H9 (cell line): ENCODE results near the gene TCN2. TPM values are rescaled to one million over a fixed set of nuclear protein-coding genes. Genes with fewer than 3 reads are reported as not detected.

Experiments
- DNase-seq: peaks from one replicate; pipeline ENCODE4 v3.0.0-alpha.2; 2017
- H2AFZ ChIP-seq: one replicate; pipeline ENCODE4 v1.6.1; 2013; ENCODE audit warnings: mild to moderate bottlenecking, low read length, control low read depth, moderate library complexity
- H2AK5ac ChIP-seq: 2 replicates; pipeline ENCODE4 v1.6.1; 2013; ENCODE audit warnings: low read length, control low read depth, mixed read lengths; ENCODE audit not compliant: insufficient read length
- H2BK120ac ChIP-seq: one replicate; pipeline ENCODE4 v1.6.1; 2013; ENCODE audit warnings: low read depth, mild to moderate bottlenecking, low read length, control low read depth, inconsistent platforms; ENCODE audit not compliant: poor library complexity, severe bottlenecking
- H2BK12ac ChIP-seq: 2 replicates; pipeline ENCODE4 v1.6.1; 2013; ENCODE audit warnings: low read length, control low read depth, mixed read lengths, low read depth; ENCODE audit not compliant: insufficient read length
- H2BK15ac ChIP-seq: 2 replicates; pipeline ENCODE4 v1.6.1; 2013; ENCODE audit warnings: low read depth, low read length, control low read depth
- H2BK20ac ChIP-seq: one replicate; pipeline ENCODE4 v1.6.1; 2013; ENCODE audit warnings: low read depth, mild to moderate bottlenecking, low read length, control low read depth, inconsistent platforms; ENCODE audit not compliant: poor library complexity, severe bottlenecking
- H2BK5ac ChIP-seq: 2 replicates; pipeline ENCODE4 v1.6.1; 2013; ENCODE audit warnings: low read length, control low read depth, mixed read lengths; ENCODE audit not compliant: insufficient read length
- H3K14ac ChIP-seq: 2 replicates; pipeline ENCODE4 v1.6.1; 2013; ENCODE audit warnings: low read length, control low read depth; ENCODE audit not compliant: insufficient read depth
- H3K18ac ChIP-seq: 2 replicates; pipeline ENCODE4 v1.6.1; 2013; ENCODE audit warnings: low read depth, mild to moderate bottlenecking, mixed read lengths, low read length, control low read depth; ENCODE audit not compliant: insufficient read length
- H3K23ac ChIP-seq: 2 replicates; pipeline ENCODE4 v1.6.1; 2013; ENCODE audit warnings: low read length, control low read depth, mixed read lengths, low read depth; ENCODE audit not compliant: insufficient read length
- H3K23me2 ChIP-seq: 2 replicates; pipeline ENCODE4 v1.6.1; 2013; ENCODE audit warnings: low read depth, mild to moderate bottlenecking, mixed read lengths, low read length, control low read depth; ENCODE audit not compliant: insufficient read length, poor library complexity, severe bottlenecking
- H3K27ac ChIP-seq: 2 replicates; pipeline ENCODE4 v1.5.1; 2013; ENCODE audit warnings: low read length, control low read depth, mixed read lengths, low read depth; ENCODE audit not compliant: insufficient read length
- H3K27me3 ChIP-seq: 2 replicates; pipeline ENCODE4 v1.6.1; 2013; ENCODE audit warnings: low read length, control low read depth, inconsistent platforms; ENCODE audit not compliant: insufficient read depth
- H3K4ac ChIP-seq: 2 replicates; pipeline ENCODE4 v1.6.1; 2013; ENCODE audit warnings: low read depth, mild to moderate bottlenecking, control low read depth, inconsistent platforms, low read length, moderate library complexity
- H3K4me1 ChIP-seq: 2 replicates; pipeline ENCODE4 v1.6.1; 2013; ENCODE audit warnings: low read length, control low read depth, inconsistent platforms; ENCODE audit not compliant: insufficient read depth
- H3K4me2 ChIP-seq: 2 replicates; pipeline ENCODE4 v1.6.1; 2013; ENCODE audit warnings: low read length, control low read depth, mixed read lengths; ENCODE audit not compliant: insufficient read length, insufficient read depth
- H3K56ac ChIP-seq: 2 replicates; pipeline ENCODE4 v1.6.1; 2013; ENCODE audit warnings: low read depth, mild to moderate bottlenecking, mixed read lengths, low read length, control low read depth; ENCODE audit not compliant: insufficient read length
- H3K79me1 ChIP-seq: 2 replicates; pipeline ENCODE4 v1.6.1; 2013; ENCODE audit warnings: low read depth, mild to moderate bottlenecking, moderate library complexity, low read length, control low read depth, inconsistent platforms; ENCODE audit not compliant: insufficient read depth, poor library complexity, severe bottlenecking
- H3K79me2 ChIP-seq: 2 replicates; pipeline ENCODE4 v1.6.1; 2013; ENCODE audit warnings: low read length, control low read depth, inconsistent platforms; ENCODE audit not compliant: insufficient read depth
- H3K9ac ChIP-seq: 2 replicates; pipeline ENCODE4 v1.6.1; 2013; ENCODE audit warnings: low read length, control low read depth, mixed read lengths; ENCODE audit not compliant: insufficient read length; ENCODE audit errors: extremely low read depth
- H3K9me3 ChIP-seq: one replicate; pipeline ENCODE4 v1.6.1; 2013; ENCODE audit warnings: low read depth, low read length, inconsistent platforms; ENCODE audit not compliant: control insufficient read depth
- H3T11ph ChIP-seq: one replicate; pipeline ENCODE4 v1.6.1; 2013; ENCODE audit warnings: mild to moderate bottlenecking, low read length, control low read depth, inconsistent platforms
- H4K20me1 ChIP-seq: one replicate; pipeline ENCODE4 v1.6.1; 2013; ENCODE audit not compliant: control insufficient read depth, insufficient read length, insufficient read depth
- H4K5ac ChIP-seq: 2 replicates; pipeline ENCODE4 v1.6.1; 2013; ENCODE audit warnings: low read depth, mild to moderate bottlenecking, mixed read lengths, low read length, control low read depth; ENCODE audit not compliant: insufficient read length
- H4K8ac ChIP-seq: replicated peaks from 2 replicates; pipeline ENCODE4 v1.6.1; 2013; ENCODE audit warnings: low read length, control low read depth, mixed read lengths, low read depth; ENCODE audit not compliant: insufficient read length
- H4K91ac ChIP-seq: 2 replicates; pipeline ENCODE4 v1.6.1; 2013; ENCODE audit warnings: low read depth, mild to moderate bottlenecking, moderate library complexity, mixed read lengths, low read length, control low read depth; ENCODE audit not compliant: insufficient read length
- H3K27ac Mint-ChIP-seq, 3 experiments: 2 replicates in 2 of 3; 3 replicates in 1 of 3; pipeline ENCODE4 v1.8.0; 2020 to 2021; ENCODE audit warnings: mixed read lengths in 3 of 3, mild to moderate bottlenecking in 1 of 3, moderate library complexity in 1 of 3
- H3K27me3 Mint-ChIP-seq: 2 replicates; pipeline ENCODE4 v1.8.0; 2021; ENCODE audit warnings: low read depth, mild to moderate bottlenecking, moderate library complexity, mixed read lengths
- H3K36me3 Mint-ChIP-seq, 3 experiments: 2 replicates in 2 of 3; 3 replicates in 1 of 3; pipeline ENCODE4 v1.8.0; 2020 to 2021; ENCODE audit warnings: low read depth in 3 of 3, mixed read lengths in 3 of 3; ENCODE audit not compliant: insufficient read depth in 1 of 3
- H3K4me1 Mint-ChIP-seq, 2 experiments: 2 replicates each; pipeline ENCODE4 v1.8.0; 2020; ENCODE audit warnings: mixed read lengths in 2 of 2
- H3K4me3 Mint-ChIP-seq, 2 experiments: 2 replicates in 1 of 2; 3 replicates in 1 of 2; pipeline ENCODE4 v1.8.0; 2020 to 2021; ENCODE audit warnings: mild to moderate bottlenecking in 2 of 2, mixed read lengths in 2 of 2, moderate library complexity in 1 of 2
- H3K9me3 Mint-ChIP-seq, 2 experiments: 2 replicates in 1 of 2; 3 replicates in 1 of 2; pipeline ENCODE4 v1.8.0; 2020; ENCODE audit warnings: mild to moderate bottlenecking in 2 of 2, mixed read lengths in 2 of 2, moderate library complexity in 1 of 2
- WGBS: extraction: QIAGEN DNeasy Blood & Tissue Kit; methylation state at CpG from one replicate; pipeline ENCODE4 v1.1.7; 2013; ENCODE audit warnings: missing lambda C conversion rate, low lambda C conversion rate, mixed read lengths; ENCODE audit not compliant: insufficient read length; ENCODE audit errors: extremely low coverage; 5-methylcytosine and 5-hydroxymethylcytosine counted together
- total RNA-seq: library from RNA; stranded (reverse); gene quantifications from 2 replicates; pipeline ENCODE4 v1.2.1, GENCODE V29; 2021
- TF ChIP-seq, protein P1 (sequence below): fragments of 200-600 bp; sonication (generic); conservative IDR thresholded peaks from 3 replicates; pipeline ENCODE4 v1.8.0; 2021; ENCODE audit warnings: antibody characterized with exemption, mild to moderate bottlenecking

TCN2 gene
- total RNA-seq, 1 experiment from 2014 or later: 42.2 TPM

DNA sequence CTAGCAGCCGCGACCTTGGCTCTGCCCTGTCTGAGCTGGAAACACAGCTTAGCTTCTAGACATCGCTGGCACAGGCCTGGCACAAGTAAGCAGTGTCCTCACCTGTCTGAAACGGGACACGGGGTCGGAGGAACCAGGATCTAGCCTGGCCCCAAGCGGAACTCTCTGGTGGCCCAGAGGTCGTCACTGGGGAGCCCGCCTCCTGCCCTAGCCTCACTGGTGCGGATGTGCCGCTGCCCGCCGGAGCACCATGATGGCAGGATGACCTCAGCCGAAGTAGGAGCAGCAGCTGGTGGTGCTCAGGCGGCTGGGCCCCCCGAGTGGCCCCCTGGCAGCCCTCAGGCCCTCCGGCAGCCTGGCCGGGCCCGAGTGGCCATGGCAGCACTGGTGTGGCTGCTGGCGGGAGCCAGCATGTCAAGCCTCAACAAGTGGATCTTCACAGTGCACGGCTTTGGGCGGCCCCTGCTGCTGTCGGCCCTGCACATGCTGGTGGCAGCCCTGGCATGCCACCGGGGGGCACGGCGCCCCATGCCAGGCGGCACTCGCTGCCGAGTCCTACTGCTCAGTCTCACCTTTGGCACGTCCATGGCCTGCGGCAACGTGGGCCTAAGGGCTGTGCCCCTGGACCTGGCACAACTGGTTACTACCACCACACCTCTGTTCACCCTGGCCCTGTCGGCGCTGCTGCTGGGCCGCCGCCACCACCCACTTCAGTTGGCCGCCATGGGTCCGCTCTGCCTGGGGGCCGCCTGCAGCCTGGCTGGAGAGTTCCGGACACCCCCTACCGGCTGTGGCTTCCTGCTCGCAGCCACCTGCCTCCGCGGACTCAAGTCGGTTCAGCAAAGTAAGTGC lies 29.5 kb downstream of the TCN2 start:
- H2AK5ac ChIP-seq: no peak overlapping the region
- WGBS: no CpG with 5 or more reads among the region's 45 CpGs

More for the DNA sequence above, 29.5 kb downstream of the TCN2 start:
- H3K79me1 ChIP-seq: no peaks in the 10 kb centered on the region
- H2AFZ ChIP-seq: no peak overlapping the region
- H4K8ac ChIP-seq: no peak overlapping the region
- H2BK15ac ChIP-seq: no peak overlapping the region
- H3K4me1 ChIP-seq: no peaks in the 10 kb centered on the region
- no peaks in the 10 kb centered on the region; the same call in 1 of the 2 replicates for H3K27me3 ChIP-seq
- peak; percentile 52 for DNase-seq
- Mint-ChIP-seq H3K27ac (no peak overlapping the region), H3K36me3 (peaks cover 7 to 19% (median 17%) of the 10 kb centered on the region in 3 experiments; a peak in 6 of 7 replicates), H3K27me3 (peaks cover 10% of the 10 kb centered on the region), H3K4me1 (peaks cover 22 to 26% of the 10 kb centered on the region in 2 experiments), H3K4me3 (peak overlapping the region; percentile 64 to 80), H3K9me3 (peaks cover 8 to 11% of the 10 kb centered on the region in 2 experiments; a peak in 4 of 5 replicates)
- H3K14ac ChIP-seq: no peak overlapping the region; the same call in 1 of the 2 replicates
- TF ChIP-seq, protein P1, sequence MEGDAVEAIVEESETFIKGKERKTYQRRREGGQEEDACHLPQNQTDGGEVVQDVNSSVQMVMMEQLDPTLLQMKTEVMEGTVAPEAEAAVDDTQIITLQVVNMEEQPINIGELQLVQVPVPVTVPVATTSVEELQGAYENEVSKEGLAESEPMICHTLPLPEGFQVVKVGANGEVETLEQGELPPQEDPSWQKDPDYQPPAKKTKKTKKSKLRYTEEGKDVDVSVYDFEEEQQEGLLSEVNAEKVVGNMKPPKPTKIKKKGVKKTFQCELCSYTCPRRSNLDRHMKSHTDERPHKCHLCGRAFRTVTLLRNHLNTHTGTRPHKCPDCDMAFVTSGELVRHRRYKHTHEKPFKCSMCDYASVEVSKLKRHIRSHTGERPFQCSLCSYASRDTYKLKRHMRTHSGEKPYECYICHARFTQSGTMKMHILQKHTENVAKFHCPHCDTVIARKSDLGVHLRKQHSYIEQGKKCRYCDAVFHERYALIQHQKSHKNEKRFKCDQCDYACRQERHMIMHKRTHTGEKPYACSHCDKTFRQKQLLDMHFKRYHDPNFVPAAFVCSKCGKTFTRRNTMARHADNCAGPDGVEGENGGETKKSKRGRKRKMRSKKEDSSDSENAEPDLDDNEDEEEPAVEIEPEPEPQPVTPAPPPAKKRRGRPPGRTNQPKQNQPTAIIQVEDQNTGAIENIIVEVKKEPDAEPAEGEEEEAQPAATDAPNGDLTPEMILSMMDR: no peak
- H3K18ac ChIP-seq: no peak overlapping the region
- H2BK20ac ChIP-seq: no peak overlapping the region
- no peaks in the 10 kb centered on the region for H4K20me1 ChIP-seq
- no peak overlapping the region for H3K4ac ChIP-seq
- no peak overlapping the region for H3K23ac ChIP-seq
- H4K5ac ChIP-seq: no peak overlapping the region
- H3K79me2 ChIP-seq: no peaks in the 10 kb centered on the region
- no peak overlapping the region for H4K91ac ChIP-seq
- no peak overlapping the region for H2BK12ac ChIP-seq
- H3K4me2 ChIP-seq: peak overlapping the region; percentile 50
- no peak overlapping the region for H3T11ph ChIP-seq
- no peak overlapping the region for H3K9ac ChIP-seq
- no peak overlapping the region for H2BK120ac ChIP-seq
- H3K23me2 ChIP-seq: peaks cover 12% of the 10 kb centered on the region
- H3K9me3 ChIP-seq: no peaks in the 10 kb centered on the region
- H3K27ac ChIP-seq: no peak overlapping the region
- H2BK5ac ChIP-seq: no peak overlapping the region
- H3K56ac ChIP-seq: no peak overlapping the region
